ENCODE results near the gene PRAME.

GRCh38 chr22:22506736-22507135 is 52.3 kb downstream of the PRAME start:
- TF ChIP-seq, protein P1, sequence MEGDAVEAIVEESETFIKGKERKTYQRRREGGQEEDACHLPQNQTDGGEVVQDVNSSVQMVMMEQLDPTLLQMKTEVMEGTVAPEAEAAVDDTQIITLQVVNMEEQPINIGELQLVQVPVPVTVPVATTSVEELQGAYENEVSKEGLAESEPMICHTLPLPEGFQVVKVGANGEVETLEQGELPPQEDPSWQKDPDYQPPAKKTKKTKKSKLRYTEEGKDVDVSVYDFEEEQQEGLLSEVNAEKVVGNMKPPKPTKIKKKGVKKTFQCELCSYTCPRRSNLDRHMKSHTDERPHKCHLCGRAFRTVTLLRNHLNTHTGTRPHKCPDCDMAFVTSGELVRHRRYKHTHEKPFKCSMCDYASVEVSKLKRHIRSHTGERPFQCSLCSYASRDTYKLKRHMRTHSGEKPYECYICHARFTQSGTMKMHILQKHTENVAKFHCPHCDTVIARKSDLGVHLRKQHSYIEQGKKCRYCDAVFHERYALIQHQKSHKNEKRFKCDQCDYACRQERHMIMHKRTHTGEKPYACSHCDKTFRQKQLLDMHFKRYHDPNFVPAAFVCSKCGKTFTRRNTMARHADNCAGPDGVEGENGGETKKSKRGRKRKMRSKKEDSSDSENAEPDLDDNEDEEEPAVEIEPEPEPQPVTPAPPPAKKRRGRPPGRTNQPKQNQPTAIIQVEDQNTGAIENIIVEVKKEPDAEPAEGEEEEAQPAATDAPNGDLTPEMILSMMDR (conservative IDR thresholded peaks at IDR 0.05; ENCODE audit: low read depth, low read length), result no peak
- TF ChIP-seq EZH2 (IDR thresholded peaks at IDR 0.05; ENCODE audit: low read length, unreplicated experiment) (no peak), EZH2phosphoT487 (IDR thresholded peaks at IDR 0.05; ENCODE audit: borderline replicate concordance, low read length) (no peak)
